SK-N-MC (cell line): ENCODE results near the gene NFIL3.

Experiments used
- EZH2 ChIP-seq: fragments of 200-600 bp; sonication (generic); IDR thresholded peaks from one replicate; pipeline ENCODE4 v1.6.1; 2017; ENCODE audit warnings: antibody characterized with exemption
- FOXP2 ChIP-seq: optimal IDR thresholded peaks from 2 replicates; pipeline ENCODE3; 2011; ENCODE audit warnings: mild to moderate bottlenecking, moderate library complexity; ENCODE audit not compliant: insufficient read depth; ENCODE audit errors: extremely low read length, control extremely low read depth
- POLR2AphosphoS5 ChIP-seq: IDR thresholded peaks from 2 replicates; pipeline ENCODE4 v1.6.1; 2012; ENCODE audit warnings: mild to moderate bottlenecking, low read depth, low read length, borderline replicate concordance

- no peak for TF ChIP-seq EZH2
- TF ChIP-seq POLR2AphosphoS5 = no peak
- no peak for TF ChIP-seq FOXP2
Observed at GRCh38 chr9:91421971-91422757, 1.5 kb downstream of the NFIL3 start.
